Esophagus squamous epithelium (tissue), 4 donors: ENCODE data around the gene IGFBP6.

Source experiments
- POLR2A ChIP-seq, 4 donors: fragments of 450-650 bp; IDR thresholded peaks; one replicate each; pipeline ENCODE4 v1.6.1; 2017; ENCODE audit warnings: antibody characterized with exemption in 4 of 4, mild to moderate bottlenecking in 4 of 4, moderate library complexity in 3 of 4
- TF ChIP-seq, protein P1 (sequence below), 6 experiments: fragments of 450-650 bp in 4 of 6; fragments of 200-600 bp in 2 of 6; sonication (generic) in 2 of 6; IDR thresholded peaks; one replicate each; pipeline ENCODE4 v1.5.1; 2016 to 2019; ENCODE audit warnings: antibody characterized with exemption in 6 of 6, mild to moderate bottlenecking in 4 of 6, moderate library complexity in 4 of 6

GRCh38 chr12:53147181-53147580, 49.7 kb downstream of the IGFBP6 start:
- TF ChIP-seq, protein P1, sequence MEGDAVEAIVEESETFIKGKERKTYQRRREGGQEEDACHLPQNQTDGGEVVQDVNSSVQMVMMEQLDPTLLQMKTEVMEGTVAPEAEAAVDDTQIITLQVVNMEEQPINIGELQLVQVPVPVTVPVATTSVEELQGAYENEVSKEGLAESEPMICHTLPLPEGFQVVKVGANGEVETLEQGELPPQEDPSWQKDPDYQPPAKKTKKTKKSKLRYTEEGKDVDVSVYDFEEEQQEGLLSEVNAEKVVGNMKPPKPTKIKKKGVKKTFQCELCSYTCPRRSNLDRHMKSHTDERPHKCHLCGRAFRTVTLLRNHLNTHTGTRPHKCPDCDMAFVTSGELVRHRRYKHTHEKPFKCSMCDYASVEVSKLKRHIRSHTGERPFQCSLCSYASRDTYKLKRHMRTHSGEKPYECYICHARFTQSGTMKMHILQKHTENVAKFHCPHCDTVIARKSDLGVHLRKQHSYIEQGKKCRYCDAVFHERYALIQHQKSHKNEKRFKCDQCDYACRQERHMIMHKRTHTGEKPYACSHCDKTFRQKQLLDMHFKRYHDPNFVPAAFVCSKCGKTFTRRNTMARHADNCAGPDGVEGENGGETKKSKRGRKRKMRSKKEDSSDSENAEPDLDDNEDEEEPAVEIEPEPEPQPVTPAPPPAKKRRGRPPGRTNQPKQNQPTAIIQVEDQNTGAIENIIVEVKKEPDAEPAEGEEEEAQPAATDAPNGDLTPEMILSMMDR (IDR thresholded peaks at IDR 0.05) = no peak
- no peak for TF ChIP-seq POLR2A (IDR thresholded peaks at IDR 0.05)
